Tibial nerve (tissue), 4 donors: ENCODE results near the gene DARS2.

Experiments
- EP300 ChIP-seq, 2 donors: sonication (generic); formaldehyde crosslinking; IDR thresholded peaks; one replicate each; pipeline ENCODE4 v1.6.1; 2017; ENCODE audit warnings: antibody characterized with exemption in 2 of 2, mild to moderate bottlenecking in 1 of 2
- TF ChIP-seq, protein P1 (sequence below), 5 experiments: fragments of 200-600 bp in 3 of 5; fragments of 450-650 bp in 2 of 5; sonication (generic) in 3 of 5; IDR thresholded peaks; one replicate each; pipeline ENCODE4 v1.5.1; 2016 to 2019; ENCODE audit warnings: antibody characterized with exemption in 5 of 5, mild to moderate bottlenecking in 3 of 5, moderate library complexity in 2 of 5

DNA sequence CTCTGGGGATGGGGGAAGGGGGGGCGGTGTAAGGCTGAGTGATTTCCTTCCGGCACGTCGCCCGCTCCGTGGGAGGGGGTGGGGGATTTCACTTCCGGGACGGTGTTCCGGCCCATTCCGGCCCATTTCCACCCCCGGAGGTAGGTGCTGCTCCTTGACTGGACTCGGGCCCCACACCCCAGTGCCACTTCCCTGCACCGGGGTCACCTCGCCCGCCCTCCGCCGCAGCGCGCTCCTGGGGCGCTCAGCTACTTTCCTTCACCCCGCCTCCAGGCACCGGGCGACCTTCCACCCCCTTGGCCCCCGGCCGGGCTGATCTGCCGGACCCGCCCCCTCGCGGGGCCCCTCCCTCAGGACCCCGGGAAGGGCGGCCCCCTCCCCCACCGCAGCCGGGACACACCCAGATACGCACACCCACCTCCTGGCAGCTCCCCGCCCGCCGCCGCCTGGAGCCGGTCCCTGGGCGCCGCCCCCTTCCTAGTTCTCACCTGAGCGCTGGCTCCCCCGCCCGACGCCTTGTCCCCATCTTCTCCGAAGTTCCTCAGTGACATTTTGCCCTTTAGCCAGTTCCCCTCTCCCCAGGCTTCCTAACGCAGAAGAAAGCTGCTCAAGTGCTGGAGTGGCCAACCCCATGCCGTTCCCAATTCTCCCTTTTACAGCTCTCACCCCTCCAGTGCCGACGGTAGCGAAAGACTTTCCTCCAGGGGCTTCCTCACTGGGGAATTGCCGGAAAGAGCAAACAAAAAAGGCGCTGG is 44.0 kb downstream of the DARS2 start, which contains the start of gene ZBTB37:
- TF ChIP-seq, protein P1, sequence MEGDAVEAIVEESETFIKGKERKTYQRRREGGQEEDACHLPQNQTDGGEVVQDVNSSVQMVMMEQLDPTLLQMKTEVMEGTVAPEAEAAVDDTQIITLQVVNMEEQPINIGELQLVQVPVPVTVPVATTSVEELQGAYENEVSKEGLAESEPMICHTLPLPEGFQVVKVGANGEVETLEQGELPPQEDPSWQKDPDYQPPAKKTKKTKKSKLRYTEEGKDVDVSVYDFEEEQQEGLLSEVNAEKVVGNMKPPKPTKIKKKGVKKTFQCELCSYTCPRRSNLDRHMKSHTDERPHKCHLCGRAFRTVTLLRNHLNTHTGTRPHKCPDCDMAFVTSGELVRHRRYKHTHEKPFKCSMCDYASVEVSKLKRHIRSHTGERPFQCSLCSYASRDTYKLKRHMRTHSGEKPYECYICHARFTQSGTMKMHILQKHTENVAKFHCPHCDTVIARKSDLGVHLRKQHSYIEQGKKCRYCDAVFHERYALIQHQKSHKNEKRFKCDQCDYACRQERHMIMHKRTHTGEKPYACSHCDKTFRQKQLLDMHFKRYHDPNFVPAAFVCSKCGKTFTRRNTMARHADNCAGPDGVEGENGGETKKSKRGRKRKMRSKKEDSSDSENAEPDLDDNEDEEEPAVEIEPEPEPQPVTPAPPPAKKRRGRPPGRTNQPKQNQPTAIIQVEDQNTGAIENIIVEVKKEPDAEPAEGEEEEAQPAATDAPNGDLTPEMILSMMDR (IDR thresholded peaks at IDR 0.05) = no peak
- TF ChIP-seq EP300 (IDR thresholded peaks at IDR 0.05) = peak in 1 of 2 donors; percentile 17
